NCI-H345 treated with DMSO at 0.1 percent for 48 hours (cell line): ENCODE data around the gene PPM1F.
"Not testable (repeated sequence)": the region's sequence is repeated elsewhere in the genome, so short reads cannot be mapped to it uniquely, and the experiment has no call there.

ENCODE experiments used
- DNase-seq: peaks from one replicate; lab custom pipeline; 2025; ENCODE audit not compliant: unreplicated experiment; lab: John Stamatoyannopoulos, UW

PPM1F gene

DNA sequence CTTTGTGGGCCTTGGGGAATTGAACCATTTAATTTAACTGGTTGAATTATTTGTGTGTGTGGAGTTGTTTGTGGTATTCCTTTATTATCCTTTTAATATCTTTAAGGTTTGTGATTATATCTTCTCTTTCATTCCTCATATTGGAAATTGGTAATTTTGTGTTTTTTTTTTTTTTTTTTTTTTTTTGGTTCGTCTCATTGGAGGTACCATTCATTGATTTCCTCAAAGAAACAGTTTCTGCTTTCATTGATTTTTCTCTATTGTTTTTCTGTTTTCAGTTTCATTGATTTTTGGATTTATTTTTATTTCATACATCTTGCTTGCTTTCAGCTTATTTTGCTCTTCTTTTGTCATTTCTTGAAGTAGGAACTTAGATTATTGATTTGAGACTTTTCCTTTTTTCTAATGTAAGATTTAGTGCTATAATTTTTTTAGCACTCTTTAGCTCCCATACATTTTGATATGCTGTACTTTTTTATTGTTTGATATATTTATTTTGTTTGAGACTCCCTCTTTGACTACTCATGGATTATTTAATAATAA lies 54.2 kb downstream of the PPM1F start:
- DNase-seq, result no peak

DNA sequence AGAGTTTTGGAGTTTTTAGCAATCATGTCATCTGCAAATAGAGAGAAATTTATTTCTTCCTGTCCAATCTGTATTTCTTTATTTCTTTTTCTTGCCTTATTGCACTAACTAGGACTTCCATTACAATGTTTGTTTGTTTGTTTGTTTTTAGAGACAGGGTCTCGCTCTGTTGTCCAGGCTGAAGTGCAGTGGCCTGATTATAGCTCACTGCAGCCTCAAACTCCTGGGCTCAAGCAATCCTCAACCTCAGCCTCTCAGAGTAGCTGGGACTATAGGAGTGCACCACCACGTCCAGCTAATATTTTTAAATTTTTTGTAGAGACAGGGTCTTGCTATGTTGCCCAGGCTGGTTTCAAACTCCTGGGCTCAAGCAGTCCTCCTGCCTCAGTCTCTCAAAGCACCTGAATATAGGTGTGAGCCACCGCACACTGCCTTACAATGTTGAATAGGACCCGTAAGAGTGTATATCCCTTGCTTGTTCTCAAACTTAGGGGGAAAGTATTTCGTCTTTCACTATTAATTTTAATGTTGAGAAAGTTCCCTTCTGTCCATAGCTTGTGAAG lies 55.6 kb downstream of the PPM1F start:
- no peak for DNase-seq

- DNase-seq, result not testable (repeated sequence)
Measured at GRCh38 chr22:21896275-21896674, 56.4 kb downstream of the PPM1F start.

GRCh38 chr22:21894799-21895198 lies 57.8 kb downstream of the PPM1F start:
- no peak for DNase-seq

DNA sequence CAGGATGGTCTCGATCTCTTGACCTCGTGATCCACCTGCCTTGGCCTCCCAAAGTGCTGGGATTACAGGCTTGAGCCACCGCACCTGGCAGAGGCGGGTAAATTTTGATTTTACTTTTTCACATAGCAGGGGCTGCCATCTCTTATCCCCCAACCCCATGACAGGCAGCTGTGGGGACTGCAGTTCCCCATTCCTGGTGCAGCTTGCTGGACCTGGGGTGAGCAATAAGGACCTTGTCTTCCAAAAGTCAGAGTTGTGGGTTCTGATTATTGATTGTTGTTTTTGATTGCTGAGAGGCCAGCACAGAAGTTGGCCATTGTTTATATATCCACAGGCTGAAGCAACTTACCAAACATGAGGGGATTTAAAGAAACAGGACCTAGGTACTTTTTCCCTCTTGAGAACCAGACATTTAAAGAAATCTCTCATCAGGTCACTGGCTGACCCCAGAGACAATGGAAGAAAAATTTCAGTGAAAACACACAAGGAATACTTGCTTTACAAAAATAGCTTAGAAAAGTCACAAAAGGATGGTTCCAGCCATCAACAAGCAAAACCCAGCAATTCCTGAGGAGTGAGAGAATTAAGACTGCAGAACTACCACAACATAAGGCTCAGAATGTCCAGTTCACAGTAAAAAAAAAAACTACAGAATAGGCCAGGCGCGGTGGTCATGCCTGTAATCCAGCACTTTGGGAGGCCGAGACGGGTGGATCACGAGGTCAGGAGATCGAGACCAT lies 63.2 kb downstream of the PPM1F start:
- DNase-seq, result no peak

- DNase-seq, result no peak
Measured at GRCh38 chr22:21887841-21888240, 64.8 kb downstream of the PPM1F start.

DNA sequence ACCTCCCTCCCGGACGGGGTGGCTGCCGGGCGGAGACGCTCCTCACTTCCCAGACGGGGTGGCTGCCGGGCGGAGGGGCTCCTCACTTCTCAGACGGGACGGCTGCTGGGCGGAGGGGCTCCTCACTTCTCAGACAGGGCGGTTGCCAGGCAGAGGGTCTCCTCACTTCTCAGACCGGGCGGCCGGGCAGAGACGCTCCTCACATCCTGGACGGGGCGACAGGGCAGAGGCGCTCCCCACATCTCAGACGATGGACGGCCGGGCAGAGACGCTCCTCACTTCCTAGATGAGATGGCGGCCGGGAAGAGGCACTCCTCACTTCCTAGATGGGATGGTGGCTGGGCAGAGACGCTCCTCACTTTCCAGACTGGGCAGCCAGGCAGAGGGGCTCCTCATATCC lies 68.7 kb downstream of the PPM1F start:
- not testable (repeated sequence) for DNase-seq

GRCh38 chr22:21882754-21883333 lies 69.8 kb downstream of the PPM1F start:
- DNase-seq, result not testable (repeated sequence)

DNA sequence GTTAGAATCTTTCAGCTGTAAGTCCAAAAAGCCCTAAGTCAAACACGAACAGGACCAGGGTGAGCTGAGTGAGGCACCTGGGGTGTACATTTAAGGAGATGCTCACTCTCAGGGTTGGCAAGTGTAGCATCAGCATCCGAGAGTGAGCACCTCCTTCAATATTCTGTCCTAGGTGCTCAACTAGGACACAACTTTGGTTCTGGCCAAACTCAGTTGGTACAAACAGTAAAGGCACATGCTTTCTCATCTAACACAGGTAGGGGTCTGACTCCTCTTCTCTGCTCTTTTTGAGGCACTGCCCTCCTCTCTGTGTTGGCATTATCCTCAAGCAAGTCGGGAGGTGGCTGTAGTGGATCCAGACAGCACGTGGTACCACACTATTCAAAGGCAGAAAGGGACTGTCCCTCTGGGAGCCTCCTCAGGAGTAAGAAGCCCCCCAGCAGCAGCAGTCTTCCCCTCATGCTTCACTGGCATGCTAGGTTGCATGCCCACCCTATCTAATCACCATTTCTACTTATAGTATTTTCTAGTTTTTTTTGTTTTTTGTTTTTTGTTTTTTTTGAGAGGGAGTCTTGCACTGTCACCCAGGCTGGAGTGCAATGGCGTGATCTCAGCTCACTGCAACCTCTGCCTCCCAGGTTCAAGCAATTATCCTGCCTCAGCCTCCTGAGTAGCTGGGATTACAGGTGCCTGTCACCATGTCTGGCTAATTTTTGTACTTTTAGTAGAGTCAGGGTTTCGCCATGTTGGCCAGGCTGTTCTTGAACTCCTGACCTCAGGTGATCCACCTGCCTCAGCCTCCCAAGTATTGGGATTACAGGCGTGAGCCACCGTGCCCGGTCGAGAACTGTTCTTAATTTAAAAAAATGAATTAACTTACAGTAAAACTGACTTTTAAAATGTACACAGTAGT lies 70.6 kb downstream of the PPM1F start:
- no peak for DNase-seq

DNA sequence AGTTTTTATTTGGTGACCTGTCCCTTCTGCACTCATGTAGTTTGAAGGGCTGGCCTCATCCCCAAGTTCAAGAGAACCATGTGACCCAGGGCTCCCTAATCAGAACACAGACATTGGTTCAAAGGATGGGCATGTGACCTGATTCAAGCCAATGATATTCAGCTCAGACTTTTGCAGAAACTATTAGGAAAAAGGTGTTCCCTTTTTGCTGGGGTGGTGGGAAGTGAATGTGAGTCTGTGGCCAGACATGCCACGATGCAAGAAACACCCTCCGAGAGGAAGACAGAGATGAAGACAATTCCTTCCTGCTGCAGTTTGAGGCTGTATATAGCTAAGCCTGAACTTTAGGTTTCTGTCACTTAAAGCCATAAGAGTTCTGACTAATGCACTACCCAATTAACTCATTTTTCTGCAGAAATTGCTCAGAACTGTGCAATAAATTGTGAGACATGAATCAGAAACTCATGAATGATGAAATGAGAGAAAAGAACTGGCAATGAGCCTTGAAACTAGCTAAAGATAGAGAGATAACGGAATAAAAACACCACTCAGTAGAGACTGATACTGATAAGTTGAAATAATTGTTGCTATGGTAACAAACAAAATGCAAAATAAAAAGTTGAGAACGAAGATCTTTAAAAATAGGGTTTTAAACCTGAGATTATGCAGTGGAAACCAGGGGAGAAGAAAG lies 76.0 kb downstream of the PPM1F start:
- DNase-seq, result no peak

- not testable (repeated sequence) for DNase-seq
Measured at GRCh38 chr22:21874953-21875352, 77.7 kb downstream of the PPM1F start.

- DNase-seq, result no peak
Measured at GRCh38 chr22:21873619-21874018, 79.0 kb downstream of the PPM1F start.

- DNase-seq, result not testable (repeated sequence)
Measured at GRCh38 chr22:21872741-21873140, 79.9 kb downstream of the PPM1F start.
